ENCODE measurements around the gene SFXN3. TPM values are rescaled to one million over a fixed set of nuclear protein-coding genes. Genes with fewer than 3 reads are reported as not detected.

Gene SFXN3
- total and polyA plus RNA-seq, 5 donors from 2014 or later: 17.7 to 70.4 (median 20.4) TPM

GRCh38 chr10:101071267-101071884, 40.3 kb downstream of the SFXN3 start:
- H3K27ac Mint-ChIP-seq: peak overlapping the region in 1 of 3 donors; percentile 70
- peaks cover 60% of the 10 kb centered on the region for H3K27me3 Mint-ChIP-seq
- peaks cover 0 to 12% (median 5%) of the 10 kb centered on the region in 4 donors for H3K4me1 Mint-ChIP-seq
- H3K9me3 ChIP-seq (ENCODE audit: control insufficient read depth in 2 of 2, low read length in 2 of 2): no peaks in the 10 kb centered on the region
- peaks cover 0 to 1% (median 0%) of the 10 kb centered on the region in 7 donors for H3K9me3 Mint-ChIP-seq
- ATAC-seq (ENCODE audit: low read depth in 2 of 2): peak in 1 of 2 donors; percentile 20
- H3K27me3 ChIP-seq (ENCODE audit: control insufficient read depth, insufficient read depth, low read length): peaks cover 17% of the 10 kb centered on the region
- H3K4me1 ChIP-seq (ENCODE audit: control insufficient read depth, insufficient read depth, low read length, poor library complexity, severe bottlenecking): peaks cover 15% of the 10 kb centered on the region
- no peaks in the 10 kb centered on the region for H3K36me3 ChIP-seq (ENCODE audit: control insufficient read depth, insufficient read depth, low read length)
- peaks cover 5% of the 10 kb centered on the region for H3K36me3 Mint-ChIP-seq
- no peak overlapping the region for H3K4me3 Mint-ChIP-seq
- DNase-seq: no peak
- no peak overlapping the region for H3K27ac ChIP-seq (ENCODE audit: insufficient read depth, low read length, poor library complexity, severe bottlenecking)
- H3K4me3 ChIP-seq (ENCODE audit: low read depth, low read length): no peak overlapping the region

DNA sequence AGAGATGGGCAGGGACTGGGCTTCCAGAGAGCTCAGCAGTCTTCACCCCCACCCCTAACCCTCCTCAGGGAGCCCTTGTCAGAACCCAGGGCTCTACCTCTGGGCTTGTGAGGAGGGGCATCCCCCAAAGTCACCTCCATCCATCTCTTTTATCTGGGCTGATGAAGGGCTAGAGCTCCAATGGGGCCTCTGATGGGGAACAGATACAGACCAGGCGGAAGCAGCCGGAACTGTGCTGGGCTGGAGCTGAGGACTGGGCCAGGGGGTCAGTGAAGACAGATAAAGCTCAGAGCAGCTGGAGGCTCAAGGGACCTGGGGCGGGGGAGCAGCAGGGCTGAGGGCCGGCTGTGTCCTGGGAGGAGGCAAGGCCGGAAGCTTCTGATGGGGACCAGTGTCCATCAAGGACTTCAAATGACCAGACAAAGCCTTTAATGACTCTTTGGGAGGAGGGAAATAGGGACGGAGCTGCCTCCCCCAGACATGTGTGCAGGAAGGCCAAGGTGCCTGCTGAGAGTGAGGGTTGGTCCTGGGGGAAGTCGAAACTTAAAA, 40.9 kb downstream of the SFXN3 start:
- Histone ChIP-seq H3K9me3 (ENCODE audit: control insufficient read depth in 2 of 2, low read length in 2 of 2) (no peaks in the 10 kb centered on the region), H3K36me3 (ENCODE audit: control insufficient read depth, insufficient read depth, low read length) (no peaks in the 10 kb centered on the region), H3K4me1 (ENCODE audit: control insufficient read depth, insufficient read depth, low read length, poor library complexity, severe bottlenecking) (peaks cover 9% of the 10 kb centered on the region), H3K27me3 (ENCODE audit: control insufficient read depth, insufficient read depth, low read length) (peaks cover 15% of the 10 kb centered on the region), H3K4me3 (ENCODE audit: low read depth, low read length) (no peak overlapping the region), H3K27ac (ENCODE audit: insufficient read depth, low read length, poor library complexity, severe bottlenecking) (no peak overlapping the region)
- H3K27me3 Mint-ChIP-seq: peaks cover 54% of the 10 kb centered on the region
- DNase-seq: no peak
- H3K4me3 Mint-ChIP-seq: no peak overlapping the region
- peaks cover 5% of the 10 kb centered on the region for H3K36me3 Mint-ChIP-seq
- H3K9me3 Mint-ChIP-seq: peaks cover 0 to 1% (median 0%) of the 10 kb centered on the region in 7 donors
- no peak for ATAC-seq (ENCODE audit: low read depth in 2 of 2)
- H3K27ac Mint-ChIP-seq: no peak overlapping the region
- H3K4me1 Mint-ChIP-seq: peaks cover 0 to 7% (median 3%) of the 10 kb centered on the region in 4 donors

GRCh38 chr10:101072923-101073322, 41.9 kb downstream of the SFXN3 start:
- Mint-ChIP-seq H3K27me3 (peaks cover 45% of the 10 kb centered on the region), H3K27ac (peak overlapping the region in 1 of 3 donors; percentile 1), H3K9me3 (peaks cover 0 to 1% (median 0%) of the 10 kb centered on the region in 7 donors), H3K4me3 (peak overlapping the region in 1 of 4 donors; percentile 28), H3K4me1 (peaks cover 0 to 1% (median 0%) of the 10 kb centered on the region in 4 donors), H3K36me3 (peaks cover 5% of the 10 kb centered on the region)
- no peak for DNase-seq
- Histone ChIP-seq H3K4me1 (ENCODE audit: control insufficient read depth, insufficient read depth, low read length, poor library complexity, severe bottlenecking) (no peaks in the 10 kb centered on the region), H3K9me3 (ENCODE audit: control insufficient read depth in 2 of 2, low read length in 2 of 2) (no peaks in the 10 kb centered on the region), H3K36me3 (ENCODE audit: control insufficient read depth, insufficient read depth, low read length) (no peaks in the 10 kb centered on the region), H3K27me3 (ENCODE audit: control insufficient read depth, insufficient read depth, low read length) (peaks cover 15% of the 10 kb centered on the region), H3K27ac (ENCODE audit: insufficient read depth, low read length, poor library complexity, severe bottlenecking) (no peak overlapping the region), H3K4me3 (ENCODE audit: low read depth, low read length) (no peak overlapping the region)
- ATAC-seq (ENCODE audit: low read depth in 2 of 2): no peak

GRCh38 chr10:101073631-101074030, 42.6 kb downstream of the SFXN3 start:
- Mint-ChIP-seq H3K9me3 (peaks cover 0 to 1% (median 0%) of the 10 kb centered on the region in 7 donors), H3K4me3 (no peak overlapping the region), H3K27me3 (peaks cover 47% of the 10 kb centered on the region), H3K36me3 (peaks cover 5% of the 10 kb centered on the region), H3K27ac (no peak overlapping the region), H3K4me1 (no peaks in the 10 kb centered on the region)
- ATAC-seq (ENCODE audit: low read depth in 2 of 2) (no peak), DNase-seq (no peak)
- H3K9me3 ChIP-seq (ENCODE audit: control insufficient read depth in 2 of 2, low read length in 2 of 2): no peaks in the 10 kb centered on the region
- no peak overlapping the region for H3K4me3 ChIP-seq (ENCODE audit: low read depth, low read length)
- H3K4me1 ChIP-seq (ENCODE audit: control insufficient read depth, insufficient read depth, low read length, poor library complexity, severe bottlenecking): no peaks in the 10 kb centered on the region
- peaks cover 18% of the 10 kb centered on the region for H3K27me3 ChIP-seq (ENCODE audit: control insufficient read depth, insufficient read depth, low read length)
- H3K27ac ChIP-seq (ENCODE audit: insufficient read depth, low read length, poor library complexity, severe bottlenecking): no peak overlapping the region
- no peaks in the 10 kb centered on the region for H3K36me3 ChIP-seq (ENCODE audit: control insufficient read depth, insufficient read depth, low read length)

DNA sequence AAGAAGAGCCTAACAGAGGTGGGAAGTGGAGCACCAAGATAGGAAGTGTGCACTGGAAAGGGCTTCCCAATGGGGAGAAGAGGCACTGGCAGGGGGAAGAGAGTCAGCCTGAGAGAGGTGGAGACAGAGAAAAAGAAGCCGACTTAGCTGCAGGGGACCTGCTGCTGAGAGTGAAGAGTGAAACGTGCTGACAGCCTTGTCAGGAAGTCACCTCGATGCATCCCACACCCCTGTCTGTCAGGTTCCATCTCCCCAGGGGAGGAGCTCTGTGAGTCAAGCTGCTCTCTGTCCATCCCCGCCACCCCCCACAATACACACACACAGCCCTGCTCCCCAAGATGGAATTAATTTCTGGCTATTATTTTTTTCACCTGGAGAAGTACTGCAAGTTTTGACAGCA, 44.7 kb downstream of the SFXN3 start:
- Mint-ChIP-seq H3K27ac (no peak overlapping the region), H3K27me3 (peaks cover 54% of the 10 kb centered on the region), H3K4me3 (no peak overlapping the region), H3K9me3 (peaks cover 0 to 1% (median 0%) of the 10 kb centered on the region in 7 donors), H3K4me1 (peaks cover 0 to 1% (median 0%) of the 10 kb centered on the region in 4 donors), H3K36me3 (peaks cover 5% of the 10 kb centered on the region)
- no peak for ATAC-seq (ENCODE audit: low read depth in 2 of 2)
- no peaks in the 10 kb centered on the region for H3K36me3 ChIP-seq (ENCODE audit: control insufficient read depth, insufficient read depth, low read length)
- H3K27me3 ChIP-seq (ENCODE audit: control insufficient read depth, insufficient read depth, low read length): peaks cover 18% of the 10 kb centered on the region
- H3K4me3 ChIP-seq (ENCODE audit: low read depth, low read length): no peak overlapping the region
- H3K27ac ChIP-seq (ENCODE audit: insufficient read depth, low read length, poor library complexity, severe bottlenecking): no peak overlapping the region
- no peak for DNase-seq
- H3K4me1 ChIP-seq (ENCODE audit: control insufficient read depth, insufficient read depth, low read length, poor library complexity, severe bottlenecking): no peaks in the 10 kb centered on the region
- no peaks in the 10 kb centered on the region for H3K9me3 ChIP-seq (ENCODE audit: control insufficient read depth in 2 of 2, low read length in 2 of 2)

GRCh38 chr10:101076630-101077029, 45.6 kb downstream of the SFXN3 start:
- ATAC-seq (ENCODE audit: low read depth in 2 of 2) (no peak), DNase-seq (no peak)
- Histone ChIP-seq H3K36me3 (ENCODE audit: control insufficient read depth, insufficient read depth, low read length) (no peaks in the 10 kb centered on the region), H3K27ac (ENCODE audit: insufficient read depth, low read length, poor library complexity, severe bottlenecking) (no peak overlapping the region), H3K4me1 (ENCODE audit: control insufficient read depth, insufficient read depth, low read length, poor library complexity, severe bottlenecking) (no peaks in the 10 kb centered on the region), H3K4me3 (ENCODE audit: low read depth, low read length) (no peak overlapping the region), H3K27me3 (ENCODE audit: control insufficient read depth, insufficient read depth, low read length) (peaks cover 20% of the 10 kb centered on the region), H3K9me3 (ENCODE audit: control insufficient read depth in 2 of 2, low read length in 2 of 2) (no peaks in the 10 kb centered on the region)
- H3K4me1 Mint-ChIP-seq: peaks cover 0 to 2% (median 0%) of the 10 kb centered on the region in 4 donors
- H3K4me3 Mint-ChIP-seq: no peak overlapping the region
- peaks cover 59% of the 10 kb centered on the region for H3K27me3 Mint-ChIP-seq
- H3K36me3 Mint-ChIP-seq: peaks cover 5% of the 10 kb centered on the region
- peaks cover 0 to 1% (median 0%) of the 10 kb centered on the region in 7 donors for H3K9me3 Mint-ChIP-seq
- no peak overlapping the region for H3K27ac Mint-ChIP-seq

DNA sequence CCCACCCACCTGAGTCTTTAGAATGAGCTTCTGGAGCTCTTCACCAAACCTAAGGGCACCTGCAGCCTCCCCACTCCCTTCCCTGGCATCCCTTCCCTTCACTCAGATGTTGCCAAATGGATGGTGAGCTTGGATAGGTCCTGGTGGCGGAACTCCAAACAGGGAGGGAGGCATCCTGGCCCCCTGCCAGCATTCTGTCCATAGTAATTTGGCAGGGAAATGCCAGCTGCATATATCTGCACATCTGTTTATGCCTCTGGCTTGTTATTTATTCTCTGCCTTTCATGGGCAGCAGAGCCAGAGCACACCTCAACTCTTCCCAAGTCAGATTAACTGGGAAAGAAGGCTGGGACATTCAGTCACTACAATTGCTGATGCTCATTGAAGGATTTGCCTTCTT, 48.8 kb downstream of the SFXN3 start:
- no peak for ATAC-seq (ENCODE audit: low read depth in 2 of 2)
- H3K27ac Mint-ChIP-seq: no peak overlapping the region

More for the DNA sequence above, 48.8 kb downstream of the SFXN3 start:
- Mint-ChIP-seq H3K9me3 (peaks cover 0 to 2% (median 0%) of the 10 kb centered on the region in 7 donors), H3K4me1 (peaks cover 0 to 2% (median 0%) of the 10 kb centered on the region in 4 donors), H3K36me3 (no peaks in the 10 kb centered on the region), H3K27me3 (peaks cover 53% of the 10 kb centered on the region), H3K4me3 (no peak overlapping the region)
- DNase-seq: no peak
- no peak overlapping the region for H3K4me3 ChIP-seq (ENCODE audit: low read depth, low read length)
- no peaks in the 10 kb centered on the region for H3K4me1 ChIP-seq (ENCODE audit: control insufficient read depth, insufficient read depth, low read length, poor library complexity, severe bottlenecking)
- peaks cover 17% of the 10 kb centered on the region for H3K27me3 ChIP-seq (ENCODE audit: control insufficient read depth, insufficient read depth, low read length)
- H3K9me3 ChIP-seq (ENCODE audit: control insufficient read depth in 2 of 2, low read length in 2 of 2): no peaks in the 10 kb centered on the region
- no peaks in the 10 kb centered on the region for H3K36me3 ChIP-seq (ENCODE audit: control insufficient read depth, insufficient read depth, low read length)
- H3K27ac ChIP-seq (ENCODE audit: insufficient read depth, low read length, poor library complexity, severe bottlenecking): no peak overlapping the region

All from CD4-positive, CD25-positive, alpha-beta regulatory T cell (primary cell).